Osteoblast (primary cell): ENCODE data around the gene WBP1L. TPM values are rescaled to one million over a fixed set of nuclear protein-coding genes. Genes with fewer than 3 reads are reported as not detected.

Source experiments
- DNase-seq: peaks from one replicate; pipeline ENCODE4 v3.0.0; 2011; ENCODE audit warnings: low spot score, mixed read lengths; ENCODE audit not compliant: insufficient read length; ENCODE audit errors: missing footprints
- H2AFZ ChIP-seq: 2 replicates; pipeline ENCODE4 v1.6.0; 2011; ENCODE audit warnings: mild to moderate bottlenecking, low read length
- H3K27ac ChIP-seq: 2 replicates; pipeline ENCODE4 v1.5.1; 2011; ENCODE audit warnings: mild to moderate bottlenecking, low read depth, low read length, moderate library complexity
- H3K27me3 ChIP-seq: 2 replicates; pipeline ENCODE4 v1.6.0; 2012; ENCODE audit warnings: mild to moderate bottlenecking, control low read depth, inconsistent platforms, low read length, moderate library complexity; ENCODE audit not compliant: insufficient read depth
- H3K36me3 ChIP-seq: 2 replicates; pipeline ENCODE4 v1.5.1; 2011; ENCODE audit warnings: mild to moderate bottlenecking, low read length, control low read depth, moderate library complexity; ENCODE audit not compliant: insufficient read depth
- H3K4me1 ChIP-seq: 2 replicates; pipeline ENCODE4 v1.5.1; 2011; ENCODE audit warnings: mild to moderate bottlenecking, low read length, control low read depth, moderate library complexity; ENCODE audit not compliant: insufficient read depth
- H3K4me2 ChIP-seq: 2 replicates; pipeline ENCODE4 v1.6.0; 2011; ENCODE audit warnings: mild to moderate bottlenecking, low read length; ENCODE audit not compliant: insufficient read depth
- H3K4me3 ChIP-seq: fragments of 200-600 bp; sonication (generic); 3 replicates; pipeline ENCODE4 v1.5.1; 2012; ENCODE audit warnings: mild to moderate bottlenecking, low read length, inconsistent platforms; ENCODE audit not compliant: insufficient read depth
- H3K79me2 ChIP-seq: 2 replicates; pipeline ENCODE4 v1.6.0; 2012; ENCODE audit warnings: mild to moderate bottlenecking, low read length, control low read depth, inconsistent platforms; ENCODE audit not compliant: insufficient read depth
- H3K9me3 ChIP-seq: 2 replicates; pipeline ENCODE4 v1.5.1; 2011; ENCODE audit warnings: low read depth, low read length, control low read depth
- H4K20me1 ChIP-seq: 2 replicates; pipeline ENCODE4 v1.6.0; 2012; ENCODE audit warnings: mild to moderate bottlenecking, low read length, control low read depth; ENCODE audit not compliant: insufficient read depth
- total RNA-seq: library from RNA; depleted of rRNA; stranded (reverse); fragments of >200 nt; gene quantifications from 2 replicates; pipeline ENCODE4 v1.2.3, GENCODE V29; 2012
- TF ChIP-seq, protein P1 (sequence below): IDR thresholded peaks from 2 replicates; pipeline ENCODE4 v1.5.1; 2011; ENCODE audit warnings: mild to moderate bottlenecking, low read depth, low read length, moderate library complexity; ENCODE audit errors: extremely low read depth

The WBP1L gene
- total RNA-seq, 1 donor, result 76.4 TPM

DNA sequence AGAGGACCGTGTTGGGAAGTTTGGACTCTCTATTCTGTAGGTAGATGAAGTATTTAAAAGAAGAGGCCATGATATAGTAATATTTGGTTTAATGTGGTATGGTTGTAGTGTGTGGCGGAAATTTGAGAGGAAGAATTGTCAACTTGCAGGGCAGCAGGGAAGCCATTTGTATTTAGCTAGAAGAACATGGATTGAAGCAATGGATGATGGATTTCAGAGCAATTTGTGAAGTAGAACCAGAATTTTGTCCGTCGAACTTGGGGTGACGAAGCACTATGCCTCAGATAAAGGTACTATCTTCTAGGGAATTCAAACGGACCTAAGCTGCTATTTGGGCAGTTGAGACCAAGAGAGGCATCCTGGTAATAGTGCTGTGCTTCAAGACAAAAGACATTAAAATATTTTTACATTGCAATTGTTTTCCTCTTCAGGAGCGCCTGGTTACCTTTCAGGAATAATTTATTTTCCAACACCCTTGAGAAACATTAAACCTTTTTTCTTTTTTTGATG, 615 bp upstream of the WBP1L start:
- Histone ChIP-seq H3K36me3 (no peaks in the 10 kb centered on the region), H4K20me1 (peaks cover 4% of the 10 kb centered on the region), H3K27me3 (no peaks in the 10 kb centered on the region), H3K4me1 (peaks cover 11% of the 10 kb centered on the region), H3K4me2 (peak overlapping the region; percentile 77), H3K79me2 (peaks cover 43% of the 10 kb centered on the region), H3K27ac (peak overlapping the region; percentile 43), H2AFZ (peak overlapping the region; percentile 89), H3K9me3 (no peaks in the 10 kb centered on the region), H3K4me3 (peak overlapping the region; percentile 48)
- TF ChIP-seq, protein P1, sequence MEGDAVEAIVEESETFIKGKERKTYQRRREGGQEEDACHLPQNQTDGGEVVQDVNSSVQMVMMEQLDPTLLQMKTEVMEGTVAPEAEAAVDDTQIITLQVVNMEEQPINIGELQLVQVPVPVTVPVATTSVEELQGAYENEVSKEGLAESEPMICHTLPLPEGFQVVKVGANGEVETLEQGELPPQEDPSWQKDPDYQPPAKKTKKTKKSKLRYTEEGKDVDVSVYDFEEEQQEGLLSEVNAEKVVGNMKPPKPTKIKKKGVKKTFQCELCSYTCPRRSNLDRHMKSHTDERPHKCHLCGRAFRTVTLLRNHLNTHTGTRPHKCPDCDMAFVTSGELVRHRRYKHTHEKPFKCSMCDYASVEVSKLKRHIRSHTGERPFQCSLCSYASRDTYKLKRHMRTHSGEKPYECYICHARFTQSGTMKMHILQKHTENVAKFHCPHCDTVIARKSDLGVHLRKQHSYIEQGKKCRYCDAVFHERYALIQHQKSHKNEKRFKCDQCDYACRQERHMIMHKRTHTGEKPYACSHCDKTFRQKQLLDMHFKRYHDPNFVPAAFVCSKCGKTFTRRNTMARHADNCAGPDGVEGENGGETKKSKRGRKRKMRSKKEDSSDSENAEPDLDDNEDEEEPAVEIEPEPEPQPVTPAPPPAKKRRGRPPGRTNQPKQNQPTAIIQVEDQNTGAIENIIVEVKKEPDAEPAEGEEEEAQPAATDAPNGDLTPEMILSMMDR, result no peak
- no peak for DNase-seq

DNA sequence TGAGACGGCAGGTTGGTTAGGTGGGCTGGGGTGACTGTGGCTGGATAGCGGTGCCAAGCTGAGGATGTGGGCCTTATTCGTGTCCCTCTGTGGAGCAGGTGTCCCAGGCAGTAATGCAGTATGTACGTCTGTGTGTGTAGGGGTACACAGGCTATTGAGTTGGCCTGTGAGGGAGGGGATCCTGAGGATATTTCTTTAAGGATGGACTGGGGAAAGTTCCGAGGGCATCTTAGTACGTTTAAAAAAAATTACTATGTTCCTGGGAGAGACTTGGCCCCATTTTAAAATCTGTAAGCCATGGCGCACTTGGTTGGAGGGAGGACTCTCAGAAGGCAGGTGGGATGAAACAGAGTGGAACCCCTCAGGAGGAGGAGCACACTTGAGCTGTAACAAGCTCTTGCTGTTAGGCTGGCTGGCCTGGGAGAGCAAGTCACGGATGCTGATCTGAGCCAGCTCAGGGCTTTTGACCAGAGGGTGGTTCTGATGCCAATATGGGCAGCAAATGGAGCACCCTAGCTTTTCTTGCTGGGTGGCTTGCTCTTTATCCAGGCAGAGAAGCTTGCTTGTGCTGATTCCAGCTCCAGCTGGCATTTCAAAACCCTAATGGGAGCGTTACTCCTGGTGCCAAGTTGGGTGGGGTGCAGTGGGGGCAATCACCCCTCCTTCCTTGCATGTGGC, 765 bp downstream of the WBP1L start:
- no peaks in the 10 kb centered on the region for H3K9me3 ChIP-seq
- TF ChIP-seq, protein P1, result no peak
- peaks cover 9% of the 10 kb centered on the region for H4K20me1 ChIP-seq
- no peak overlapping the region for H2AFZ ChIP-seq
- H3K27me3 ChIP-seq, result no peaks in the 10 kb centered on the region
- peak overlapping the region; percentile 88 for H3K27ac ChIP-seq
- H3K79me2 ChIP-seq, result peaks cover 54% of the 10 kb centered on the region
- peak overlapping the region; percentile 94 for H3K4me2 ChIP-seq
- peak overlapping the region; percentile 96 for H3K4me3 ChIP-seq
- DNase-seq, result peak; percentile 75
- H3K4me1 ChIP-seq, result peaks cover 11% of the 10 kb centered on the region
- no peaks in the 10 kb centered on the region for H3K36me3 ChIP-seq

DNA sequence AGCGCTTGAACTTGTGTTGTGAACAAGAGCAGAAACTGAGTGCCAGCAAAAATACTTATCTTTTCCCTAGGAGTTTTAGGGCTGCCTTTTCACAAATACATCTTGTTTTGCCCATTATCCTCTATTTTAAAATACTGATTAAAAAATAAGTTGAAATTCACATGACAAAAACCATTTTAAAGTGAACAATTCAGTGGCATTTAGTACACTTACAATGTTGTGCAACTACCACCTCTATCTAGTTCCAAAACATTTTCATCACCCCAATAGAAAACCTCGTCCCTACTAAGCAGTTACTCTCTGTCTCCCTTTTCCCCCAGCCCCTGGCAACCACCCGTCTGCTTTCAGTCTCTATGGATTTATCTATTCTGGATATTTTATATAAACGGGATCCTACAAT, 1.4 kb downstream of the WBP1L start:
- TF ChIP-seq, protein P1, result no peak
- H3K4me2 ChIP-seq, result peak overlapping the region; percentile 94
- H3K27ac ChIP-seq, result peak overlapping the region; percentile 88
- H3K9me3 ChIP-seq, result no peaks in the 10 kb centered on the region
- H3K4me3 ChIP-seq, result peak overlapping the region; percentile 96
- no peaks in the 10 kb centered on the region for H3K27me3 ChIP-seq
- H3K4me1 ChIP-seq, result peaks cover 11% of the 10 kb centered on the region
- no peak overlapping the region for H2AFZ ChIP-seq
- no peaks in the 10 kb centered on the region for H3K36me3 ChIP-seq
- H4K20me1 ChIP-seq, result peaks cover 9% of the 10 kb centered on the region
- peaks cover 60% of the 10 kb centered on the region for H3K79me2 ChIP-seq
- no peak for DNase-seq

DNA sequence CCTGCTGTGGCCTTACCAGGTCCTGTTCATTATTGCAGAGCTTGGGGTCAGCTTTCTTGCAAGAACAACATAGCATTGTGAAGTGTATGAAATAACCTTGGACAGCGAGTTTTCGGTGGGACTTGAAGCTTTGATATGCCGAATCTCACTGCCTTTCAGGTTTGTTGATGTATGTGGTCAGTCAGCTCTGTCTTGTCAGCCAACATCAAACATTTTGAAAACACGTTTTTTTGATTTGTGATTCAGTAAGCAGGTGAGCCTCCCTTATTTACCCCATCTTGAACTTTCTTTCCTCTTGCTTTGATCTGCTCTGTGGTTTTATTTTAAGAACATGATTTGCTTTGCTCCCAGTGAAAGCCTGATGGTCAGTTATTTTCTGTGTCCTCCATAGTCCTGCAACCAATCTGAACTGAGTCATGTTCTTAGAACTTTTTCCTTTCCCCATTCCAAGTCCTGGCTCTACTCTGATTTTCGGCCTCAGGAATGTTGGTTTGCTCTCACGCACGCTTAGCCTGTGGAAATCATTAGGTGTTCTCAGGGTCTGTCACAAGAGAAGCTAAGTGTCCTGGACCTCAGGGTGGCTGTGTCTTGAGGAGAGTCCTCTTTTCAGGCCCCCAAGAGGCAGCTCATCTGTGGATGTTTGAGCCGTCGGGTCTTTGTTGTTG, 8.7 kb downstream of the WBP1L start:
- Histone ChIP-seq H3K9me3 (no peaks in the 10 kb centered on the region), H3K36me3 (no peaks in the 10 kb centered on the region), H3K4me3 (peak overlapping the region; percentile 41), H3K4me1 (peaks cover 37% of the 10 kb centered on the region), H4K20me1 (peaks cover 10% of the 10 kb centered on the region), H3K79me2 (peaks cover 83% of the 10 kb centered on the region), H3K4me2 (peak overlapping the region; percentile 74), H3K27ac (peak overlapping the region; percentile 99), H2AFZ (no peak overlapping the region), H3K27me3 (no peaks in the 10 kb centered on the region)
- TF ChIP-seq, protein P1, result no peak
- peak; percentile 93 for DNase-seq
